NCI-H82 (cell line): ENCODE results near the gene NIFK.
A peak's percentile ranks its signal among the peaks of the same experiment; 100 is the strongest.
"Not testable (repeated sequence)": the region's sequence is repeated elsewhere in the genome, so short reads cannot be mapped to it uniquely, and the experiment has no call there.

Source experiments
- DNase-seq: peaks from one replicate; lab custom pipeline; 2025; lab: John Stamatoyannopoulos, UW

The NIFK gene

GRCh38 chr2:121694398-121695170, 42.1 kb downstream of the NIFK start:
- no peak for DNase-seq

- not testable (repeated sequence) for DNase-seq
Measured at GRCh38 chr2:121690572-121690971, 46.1 kb downstream of the NIFK start.

- DNase-seq: no peak
Measured at GRCh38 chr2:121690095-121690494, 46.6 kb downstream of the NIFK start.

GRCh38 chr2:121689356-121689755, 47.3 kb downstream of the NIFK start:
- peak; percentile 74 for DNase-seq

DNA sequence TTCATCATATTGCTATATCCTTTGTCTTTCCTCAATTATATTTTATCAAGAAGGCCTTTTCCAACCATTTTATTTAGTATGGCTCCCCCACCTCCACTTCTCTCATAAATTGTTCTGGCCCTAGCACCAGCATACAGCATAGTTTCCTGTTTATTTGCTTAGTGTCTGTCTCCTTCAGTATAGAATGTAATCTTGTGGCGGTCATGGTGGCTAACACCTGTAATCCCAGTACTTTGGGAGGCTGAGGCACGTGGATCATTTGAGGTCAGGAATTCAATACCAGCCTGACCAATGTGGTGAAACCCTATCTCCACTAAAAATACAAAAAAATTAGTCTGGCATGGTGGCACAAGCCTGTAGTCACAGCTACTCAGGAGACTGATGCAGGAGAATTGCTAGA, 47.9 kb downstream of the NIFK start:
- DNase-seq: no peak

DNA sequence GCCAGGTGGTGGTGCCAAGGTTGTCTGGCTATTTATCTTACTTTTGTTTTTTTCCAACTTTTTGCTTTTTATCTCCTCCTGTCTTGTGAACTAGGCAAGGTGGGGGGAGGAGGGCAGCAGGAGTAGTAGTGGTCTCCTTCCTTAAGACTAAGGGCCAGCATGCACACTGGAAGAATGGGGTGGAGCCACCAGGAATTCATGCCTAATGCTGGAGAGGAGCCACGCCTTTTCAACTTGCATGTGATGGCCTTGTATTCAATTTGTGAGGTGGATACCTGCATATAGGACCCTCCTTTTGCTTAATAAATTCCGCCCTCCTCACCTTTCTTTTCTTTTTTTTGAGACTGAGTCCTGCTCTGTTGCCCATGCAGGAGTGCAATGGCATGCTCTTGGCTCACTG, 49.8 kb downstream of the NIFK start:
- DNase-seq: no peak

DNA sequence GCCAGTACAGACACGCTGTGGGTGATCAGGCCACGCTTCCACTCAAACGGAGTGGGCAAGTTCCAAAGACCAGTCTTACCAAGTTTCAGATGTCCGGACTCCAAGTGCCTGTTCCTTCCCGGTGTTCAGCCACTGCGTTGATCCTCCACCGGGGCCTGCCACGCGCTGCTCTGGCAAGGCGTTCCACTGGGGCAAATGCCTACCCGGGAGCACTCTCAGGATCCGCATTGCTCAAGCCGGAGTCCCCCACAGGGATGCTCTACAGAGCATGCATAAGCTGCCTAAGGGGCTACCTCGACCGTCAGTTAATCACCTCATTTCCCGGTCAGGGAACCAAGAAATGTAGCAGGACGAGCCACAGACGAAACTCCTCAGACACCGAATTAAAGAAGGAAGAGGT, 50.5 kb downstream of the NIFK start:
- DNase-seq: no peak

DNA sequence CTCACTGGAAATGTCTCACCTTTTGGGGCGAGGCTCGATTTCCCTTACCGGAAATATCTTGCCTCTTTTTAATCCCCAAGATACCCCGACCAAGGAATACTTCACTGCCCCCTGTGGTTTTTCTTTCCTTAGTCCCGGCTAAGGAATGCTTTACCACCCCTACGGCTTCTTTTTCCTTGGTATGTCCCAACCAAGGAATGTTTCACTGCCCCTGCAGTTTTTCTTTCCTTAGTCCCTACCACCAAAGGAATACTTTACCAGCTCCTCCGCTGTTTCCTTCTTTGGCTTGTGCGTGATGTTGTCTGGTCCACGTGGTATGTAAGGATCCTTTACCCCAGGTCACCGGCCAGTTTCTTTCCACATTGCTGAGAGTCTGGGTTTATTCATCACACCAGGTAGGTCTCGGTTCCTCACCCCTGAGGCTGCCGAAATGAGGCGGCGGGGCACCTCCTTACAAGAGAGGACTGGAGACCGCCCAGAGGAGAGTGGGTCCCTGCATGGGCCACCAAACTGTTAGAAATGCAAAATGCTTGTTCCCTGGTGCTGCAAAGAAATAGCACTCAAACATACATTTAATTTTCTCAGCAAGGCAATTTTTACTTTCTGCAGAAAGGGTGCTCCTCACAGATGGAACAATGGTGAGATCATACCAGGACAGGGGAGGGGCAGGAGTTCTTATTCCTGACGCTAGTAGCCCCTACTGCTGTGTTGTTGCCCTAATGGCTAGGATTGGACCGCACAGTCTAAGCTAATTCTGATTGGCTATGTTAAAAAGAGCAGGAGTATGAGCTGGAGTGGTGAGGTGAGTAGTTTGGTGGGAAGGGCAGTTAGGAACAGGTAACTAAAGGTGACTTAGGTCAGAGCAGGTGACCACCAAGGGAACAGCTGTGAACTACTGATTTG, 54.0 kb downstream of the NIFK start:
- DNase-seq: no peak

DNA sequence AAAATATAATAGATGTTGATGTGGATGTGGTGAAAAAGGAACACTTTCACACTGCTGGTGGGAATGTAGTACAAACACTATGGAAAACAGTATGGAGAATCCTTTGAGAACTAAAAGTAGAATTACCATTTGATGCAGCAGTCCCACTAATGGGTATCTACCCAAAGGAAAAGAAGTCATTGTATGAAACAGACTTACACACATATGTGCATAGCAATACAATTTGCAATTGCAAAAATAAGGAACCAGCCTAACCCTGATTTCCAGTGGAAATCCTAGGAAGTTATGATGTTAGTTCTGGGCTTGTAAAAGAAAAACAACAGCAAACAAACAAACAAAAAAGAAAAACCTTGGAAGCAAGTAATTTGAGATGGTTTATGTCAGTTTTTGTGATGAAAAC, 58.8 kb downstream of the NIFK start:
- no peak for DNase-seq
